GM12872 (cell line): ENCODE measurements around the gene DNAH1.

Experiments used
- CTCF ChIP-seq: IDR thresholded peaks from 3 replicates; pipeline ENCODE4 v1.5.1; 2011; ENCODE audit warnings: low read depth, mild to moderate bottlenecking, low read length, moderate library complexity; ENCODE audit not compliant: insufficient read depth

The DNAH1 gene

GRCh38 chr3:52315977-52316764, at the start of gene DNAH1:
DNAH1 (plus strand) TSS chr3:52316319; CDS start chr3:52322443, 6,124 bp downstream.
- TF ChIP-seq CTCF, result no peak

DNA sequence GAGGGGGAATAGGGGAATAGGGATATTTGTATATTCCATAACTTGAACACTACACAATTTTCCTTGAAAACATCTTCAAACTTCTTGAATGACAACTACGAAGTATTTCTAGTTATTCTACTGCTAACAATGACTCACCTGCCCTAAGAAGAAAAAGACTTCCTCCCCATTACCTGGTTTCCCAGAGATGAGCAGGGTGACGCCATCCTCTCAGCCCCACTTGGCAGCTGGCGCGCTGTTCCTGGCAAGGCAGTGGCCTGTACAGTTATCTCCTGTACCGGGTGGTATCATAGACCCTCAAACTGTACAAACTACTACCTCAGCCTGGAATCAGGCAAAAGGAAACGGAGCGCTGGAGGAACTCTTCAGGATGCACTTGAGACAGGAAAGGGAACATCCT, 48.1 kb upstream of the DNAH1 start:
- TF ChIP-seq CTCF, result no peak

DNA sequence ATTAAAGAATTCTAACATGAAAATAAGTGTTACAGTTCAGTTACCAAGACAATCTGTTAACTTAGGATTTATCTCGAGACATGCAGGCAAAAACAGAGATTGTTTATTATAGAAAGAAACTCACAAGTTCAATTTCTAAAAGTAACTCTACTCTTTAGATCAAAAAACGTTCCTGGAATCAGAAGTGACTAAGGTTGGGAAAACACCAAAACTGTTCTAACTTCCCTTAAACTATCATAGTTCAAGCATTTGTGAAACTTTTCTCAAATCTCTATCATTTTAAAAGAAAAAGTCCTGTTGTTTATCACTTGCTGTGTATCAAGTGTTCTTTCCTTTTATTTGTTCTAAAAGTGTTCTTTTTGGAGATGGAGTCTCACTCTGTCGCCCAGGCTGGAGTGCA, 46.3 kb upstream of the DNAH1 start:
- no peak for TF ChIP-seq CTCF

DNA sequence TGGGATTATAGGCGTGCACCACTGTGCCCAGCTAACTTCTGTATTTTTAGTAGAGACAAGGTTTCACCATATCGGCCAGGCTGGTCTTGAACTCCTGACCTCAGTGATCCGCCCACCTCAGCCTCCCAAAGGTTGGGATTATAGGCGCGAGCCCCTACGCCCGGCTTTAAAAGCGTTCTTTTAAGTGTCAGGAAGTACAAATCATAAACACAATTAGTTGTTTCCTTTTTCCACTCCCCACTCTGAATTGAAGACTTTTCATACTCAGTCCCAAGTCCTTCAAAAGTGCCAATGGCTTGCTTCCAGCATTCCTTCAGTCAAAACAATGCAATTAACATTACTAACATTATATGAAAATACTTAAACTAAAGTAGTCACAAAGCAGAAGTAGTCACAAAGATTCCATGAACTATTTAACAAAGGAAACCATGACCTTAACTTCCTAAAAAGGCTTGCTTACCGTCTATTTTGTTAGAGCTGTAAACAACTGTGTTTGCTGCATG, 45.8 kb upstream of the DNAH1 start:
- TF ChIP-seq CTCF, result no peak

DNA sequence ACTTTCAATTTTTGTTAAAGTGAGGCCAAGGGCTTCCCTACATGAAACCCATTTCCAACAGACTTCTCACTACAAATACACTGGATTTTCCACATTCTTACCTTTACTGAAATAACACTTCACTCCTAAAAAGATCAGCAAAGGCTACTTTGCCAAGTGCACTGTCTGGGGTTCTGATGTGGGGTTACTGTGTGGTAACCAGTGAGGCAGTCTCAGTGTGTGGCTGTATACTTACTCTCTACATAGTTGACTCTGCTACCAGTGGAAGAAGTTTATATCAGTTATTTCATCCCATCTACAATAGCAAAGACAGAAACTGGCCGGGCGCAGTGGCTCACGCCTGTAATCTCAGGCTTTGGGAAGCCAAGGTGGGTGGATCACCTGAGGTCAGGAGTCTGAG, 43.3 kb upstream of the DNAH1 start:
- no peak for TF ChIP-seq CTCF

- TF ChIP-seq CTCF, result no peak
Measured at GRCh38 chr3:52277071-52277964, 38.8 kb upstream of the DNAH1 start.

DNA sequence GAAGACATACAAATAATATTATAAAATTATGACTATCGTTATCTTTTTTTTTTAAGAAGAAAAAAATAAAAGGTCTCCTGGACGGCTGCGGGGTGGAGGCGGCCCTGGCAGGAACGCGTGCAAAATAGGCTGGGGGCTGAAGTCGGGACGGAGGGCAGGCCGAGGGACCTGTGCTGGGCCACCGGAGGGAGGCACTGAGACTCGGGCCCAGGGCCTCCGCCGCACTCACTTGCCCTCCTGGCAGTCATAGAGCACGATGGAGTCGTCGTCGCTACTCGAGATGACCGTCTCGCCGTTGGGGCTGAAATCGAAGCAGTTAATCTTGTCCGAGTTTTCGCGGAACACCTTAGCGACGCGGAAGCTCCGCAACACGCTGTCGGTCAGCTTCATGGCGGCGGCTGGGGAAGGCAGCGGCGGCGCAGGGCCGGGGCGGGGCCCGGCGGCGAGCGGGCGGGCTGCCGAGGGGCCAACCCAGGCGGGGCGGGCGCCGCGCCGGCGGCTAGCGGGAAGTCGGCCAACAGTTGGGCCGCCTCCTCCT, 38.1 kb upstream of the DNAH1 start:
- TF ChIP-seq CTCF, result peak; percentile 50
